A673 (cell line): Measurements from ENCODE around the gene ELAPOR1. TPM values are rescaled to one million over a fixed set of nuclear protein-coding genes. Genes with fewer than 3 reads are reported as not detected.

Experiments
- BruUV-seq: library from RNA; stranded (reverse); fragments of 400-500 nt; replicated peaks from 2 replicates; lab custom pipeline; 2021; lab: Mats Ljungman, UMichigan
- CTCF ChIA-PET: fragments of 300-600 bp; sonication (Branson Sonifier 250); formaldehyde crosslinking; loops from one replicate; lab custom pipeline; 2022; ENCODE audit warnings: antibody characterized with exemption; lab: Charles Lee
- POLR2A ChIA-PET: fragments of 300-600 bp; sonication (Branson Sonifier 250); formaldehyde crosslinking; loops from one replicate; lab custom pipeline; 2022; ENCODE audit warnings: antibody characterized with exemption; ENCODE audit not compliant: low non-redundant PET; lab: Charles Lee
- DNase-seq: peaks from one replicate; pipeline ENCODE4 v3.0.0-alpha.2; 2015; ENCODE audit warnings: low spot score
- H3K27ac ChIP-seq: fragments of 200-600 bp; sonication (generic); 2 replicates; pipeline ENCODE4 v1.5.1; 2016; ENCODE audit warnings: mixed run types, low read depth, mild to moderate bottlenecking, mixed read lengths, antibody characterized with exemption, low read length; ENCODE audit not compliant: poor library complexity, severe bottlenecking
- H3K27me3 ChIP-seq: fragments of 200-600 bp; sonication (generic); replicated peaks from 2 replicates; pipeline ENCODE4 v1.6.1; 2017; ENCODE audit warnings: mixed run types, low read depth, mild to moderate bottlenecking, mixed read lengths, antibody characterized with exemption, low read length; ENCODE audit not compliant: insufficient read depth, poor library complexity
- H3K36me3 ChIP-seq: fragments of 200-600 bp; sonication (generic); 2 replicates; pipeline ENCODE4 v1.6.1; 2016; ENCODE audit warnings: mixed run types, mild to moderate bottlenecking, mixed read lengths, antibody characterized with exemption, low read length; ENCODE audit not compliant: insufficient read depth, poor library complexity, severe bottlenecking
- H3K4me1 ChIP-seq: fragments of 200-600 bp; sonication (generic); 2 replicates; pipeline ENCODE4 v1.6.1; 2017; ENCODE audit warnings: mixed run types, mild to moderate bottlenecking, mixed read lengths, antibody characterized with exemption, low read length; ENCODE audit not compliant: insufficient read depth, poor library complexity, severe bottlenecking
- H3K4me3 ChIP-seq: fragments of 200-600 bp; sonication (generic); 2 replicates; pipeline ENCODE4 v1.5.1; 2016; ENCODE audit warnings: low read depth, mixed run types, mild to moderate bottlenecking, mixed read lengths, low read length; ENCODE audit not compliant: poor library complexity, severe bottlenecking
- H3K9me3 ChIP-seq: fragments of 200-600 bp; sonication (generic); 2 replicates; pipeline ENCODE4 v1.6.1; 2016; ENCODE audit warnings: mixed run types, low read depth, mild to moderate bottlenecking, mixed read lengths, antibody characterized with exemption, low read length; ENCODE audit not compliant: poor library complexity, severe bottlenecking
- CTCF ChIP-seq: fragments of 300-800, 200-600 bp; sonication (generic); conservative IDR thresholded peaks from 2 replicates; pipeline ENCODE4 v1.5.1; 2017; ENCODE audit warnings: low read depth, mild to moderate bottlenecking, antibody characterized with exemption, low read length, moderate library complexity, mixed read lengths
- EZH2 ChIP-seq: fragments of 200-600 bp; sonication (generic); IDR thresholded peaks from 2 replicates; pipeline ENCODE4 v1.6.1; 2017; ENCODE audit warnings: borderline replicate concordance, low read depth, mild to moderate bottlenecking, mixed read lengths, antibody characterized with exemption, low read length; ENCODE audit not compliant: poor library complexity, severe bottlenecking
- intact Hi-C: fragments of 100-400 bp; cut with micrococcal nuclease; formaldehyde crosslinking; loops from one replicate; pipeline ENCODE4 v1.10.0; 2022; ENCODE audit not compliant: unreplicated experiment
- total RNA-seq: library from RNA; stranded (reverse); gene quantifications from 2 replicates; pipeline ENCODE4 v1.2.3, GENCODE V29; 2021

The ELAPOR1 gene
- total RNA-seq, 1 experiment from 2014 or later, result 0.24 TPM

- BruUV-seq, result no TSS peak
These were observed 22.1 kb upstream of the ELAPOR1 start for GRCh38 chr1:109091839-109092193.

GRCh38 chr1:109094377-109094803, 19.5 kb upstream of the ELAPOR1 start:
- CTCF ChIA-PET, result no interaction called here
- H3K4me1 ChIP-seq, result peaks cover 11% of the 10 kb centered on the region
- no TSS peak for BruUV-seq
- H3K36me3 ChIP-seq, result peaks cover 23% of the 10 kb centered on the region
- H3K27me3 ChIP-seq, result no peaks in the 10 kb centered on the region
- no peak overlapping the region for H3K4me3 ChIP-seq
- H3K27ac ChIP-seq, result no peak overlapping the region
- H3K9me3 ChIP-seq, result no peaks in the 10 kb centered on the region
- intact Hi-C loops, result no loop called here
- POLR2A ChIA-PET, result no interaction called here
- TF ChIP-seq CTCF (no peak), EZH2 (no peak)
- DNase-seq, result no peak

More at GRCh38 chr1:109091839-109092193, 22.1 kb upstream of the ELAPOR1 start:
- peaks cover 23% of the 10 kb centered on the region for H3K36me3 ChIP-seq
- DNase-seq, result no peak
- TF ChIP-seq CTCF, result no peak
- TF ChIP-seq EZH2, result no peak
- intact Hi-C loops, result no loop called here
- no peaks in the 10 kb centered on the region for H3K9me3 ChIP-seq
- H3K27ac ChIP-seq, result peak overlapping the region; percentile 81
- POLR2A ChIA-PET, result no interaction called here
- CTCF ChIA-PET, result interaction anchor here (0.7 kb wide), 1 partner anchor 8 kb away, joined by 3 read pairs; no protein-coding TSS in a partner anchor
- peaks cover 11% of the 10 kb centered on the region for H3K4me1 ChIP-seq
- no peaks in the 10 kb centered on the region for H3K27me3 ChIP-seq
- H3K4me3 ChIP-seq, result peak overlapping the region; percentile 78

GRCh38 chr1:109094871-109095270, 19.0 kb upstream of the ELAPOR1 start:
- BruUV-seq, result no TSS peak
- intact Hi-C loops, result no loop called here
- Histone ChIP-seq H3K9me3 (no peaks in the 10 kb centered on the region), H3K27me3 (no peaks in the 10 kb centered on the region), H3K4me1 (peaks cover 11% of the 10 kb centered on the region), H3K4me3 (no peak overlapping the region), H3K36me3 (peaks cover 23% of the 10 kb centered on the region), H3K27ac (no peak overlapping the region)
- no peak for TF ChIP-seq CTCF
- no peak for TF ChIP-seq EZH2
- ChIA-PET CTCF (no interaction called here), POLR2A (no interaction called here)
- DNase-seq, result no peak
